SU-DHL-6 (cell line): Measurements from ENCODE around the gene EPHB6.

Experiments
- H2AFZ ChIP-seq: fragments of 200-600 bp; sonication (generic); 2 replicates; pipeline ENCODE4 v1.6.1; 2014; ENCODE audit warnings: low read depth, mild to moderate bottlenecking, moderate library complexity, mixed read lengths, antibody characterized with exemption, low read length; ENCODE audit not compliant: severe bottlenecking
- H3F3A ChIP-seq: fragments of 200-600 bp; shearing (Covaris generic); 2 replicates; pipeline ENCODE4 v1.6.0; 2016; ENCODE audit warnings: antibody characterized with exemption, mild to moderate bottlenecking; ENCODE audit not compliant: insufficient read depth
- H3K27ac ChIP-seq: fragments of 200-600 bp; sonication (generic); 2 replicates; pipeline ENCODE4 v1.5.1; 2016; ENCODE audit warnings: low read depth, mild to moderate bottlenecking, low read length, moderate library complexity, mixed read lengths
- H3K27me3 ChIP-seq: fragments of 200-600 bp; sonication (generic), shearing (Covaris generic); 2 replicates; pipeline ENCODE4 v1.6.0; 2014; ENCODE audit warnings: mild to moderate bottlenecking, low read length
- H3K36me3 ChIP-seq: fragments of 200-600 bp; sonication (generic); 2 replicates; pipeline ENCODE4 v1.6.1; 2014; ENCODE audit warnings: mild to moderate bottlenecking, low read length, mixed read lengths
- H3K4me2 ChIP-seq: fragments of 300-600, 200-600 bp; shearing (Covaris generic), sonication (generic); 2 replicates; pipeline ENCODE4 v1.6.0; 2014; ENCODE audit warnings: low read length, low read depth, mild to moderate bottlenecking; ENCODE audit not compliant: poor library complexity, severe bottlenecking
- H3K4me3 ChIP-seq: fragments of 200-600 bp; sonication (generic); 2 replicates; pipeline ENCODE4 v1.5.1; 2014; ENCODE audit warnings: antibody characterized with exemption, low read length, mild to moderate bottlenecking, mixed read lengths; ENCODE audit not compliant: insufficient read depth, poor library complexity, severe bottlenecking
- H3K79me2 ChIP-seq: fragments of 200-600 bp; sonication (generic); 2 replicates; pipeline ENCODE4 v1.6.1; 2014; ENCODE audit warnings: mild to moderate bottlenecking, low read length, moderate library complexity; ENCODE audit not compliant: insufficient read depth
- H3K9ac ChIP-seq: fragments of 200-600 bp; sonication (generic); 2 replicates; pipeline ENCODE4 v1.7.0; 2014; ENCODE audit warnings: mild to moderate bottlenecking, low read length
- H3K9me2 ChIP-seq: fragments of 200-600 bp; sonication (generic); replicated peaks from 2 replicates; pipeline ENCODE4 v1.6.1; 2014; ENCODE audit warnings: low read length; ENCODE audit not compliant: insufficient read depth
- H3K9me3 ChIP-seq: fragments of 200-600 bp; sonication (generic); 2 replicates; pipeline ENCODE4 v1.6.1; 2014; ENCODE audit warnings: low read length, mixed read lengths; ENCODE audit not compliant: insufficient read depth
- H4K20me1 ChIP-seq: fragments of 200-600 bp; sonication (generic); 2 replicates; pipeline ENCODE4 v1.6.1; 2014; ENCODE audit warnings: low read depth, mild to moderate bottlenecking, antibody characterized with exemption, low read length, moderate library complexity, mixed read lengths
- CTCF ChIP-seq: fragments of 200-600 bp; sonication (generic); IDR thresholded peaks from one replicate; pipeline ENCODE4 v1.5.1; 2017; ENCODE audit warnings: antibody characterized with exemption, mild to moderate bottlenecking, low read length, moderate library complexity; ENCODE audit not compliant: insufficient read depth, poor library complexity, severe bottlenecking
- EZH2phosphoT487 ChIP-seq: fragments of 200-600 bp; sonication (generic), shearing (Covaris generic); conservative IDR thresholded peaks from 2 replicates; pipeline ENCODE4 v1.6.1; 2018; ENCODE audit warnings: mild to moderate bottlenecking, antibody characterized with exemption, low read length, moderate library complexity, mixed read lengths

Gene EPHB6

GRCh38 chr7:142806957-142807356, 47.9 kb upstream of the EPHB6 start:
- H3K79me2 ChIP-seq = no peaks in the 10 kb centered on the region
- peak overlapping the region; percentile 43 for H2AFZ ChIP-seq
- H3K27ac ChIP-seq = peak overlapping the region; percentile 94
- H3K27me3 ChIP-seq = no peaks in the 10 kb centered on the region
- no peaks in the 10 kb centered on the region for H4K20me1 ChIP-seq
- no peak overlapping the region for H3K4me3 ChIP-seq
- H3K9me3 ChIP-seq = no peaks in the 10 kb centered on the region
- peak overlapping the region; percentile 62 for H3K4me2 ChIP-seq
- peak overlapping the region; percentile 52; the same call in 1 of the 2 replicates for H3K9ac ChIP-seq
- H3F3A ChIP-seq = peaks cover 27% of the 10 kb centered on the region
- H3K36me3 ChIP-seq = no peaks in the 10 kb centered on the region
- TF ChIP-seq CTCF (no peak), EZH2phosphoT487 (no peak)
- H3K9me2 ChIP-seq = no peaks in the 10 kb centered on the region

- peak overlapping the region; percentile 43 for H2AFZ ChIP-seq
- H3K9me3 ChIP-seq = no peaks in the 10 kb centered on the region
- peak overlapping the region; percentile 52 for H3K9ac ChIP-seq
- H3K36me3 ChIP-seq = no peaks in the 10 kb centered on the region
- H3K4me3 ChIP-seq = peak overlapping the region; percentile 1
- no peaks in the 10 kb centered on the region for H4K20me1 ChIP-seq
- peak overlapping the region; percentile 62 for H3K4me2 ChIP-seq
- H3K9me2 ChIP-seq = no peaks in the 10 kb centered on the region
- no peaks in the 10 kb centered on the region for H3K79me2 ChIP-seq
- no peaks in the 10 kb centered on the region for H3K27me3 ChIP-seq
- H3K27ac ChIP-seq = peak overlapping the region; percentile 94
- peaks cover 27% of the 10 kb centered on the region for H3F3A ChIP-seq
- no peak for TF ChIP-seq CTCF
- no peak for TF ChIP-seq EZH2phosphoT487
These were observed 46.9 kb upstream of the EPHB6 start for GRCh38 chr7:142807855-142808460.

GRCh38 chr7:142808461-142808801, 46.4 kb upstream of the EPHB6 start:
- no peaks in the 10 kb centered on the region for H3K36me3 ChIP-seq
- peaks cover 27% of the 10 kb centered on the region for H3F3A ChIP-seq
- no peaks in the 10 kb centered on the region for H3K9me3 ChIP-seq
- H3K79me2 ChIP-seq = no peaks in the 10 kb centered on the region
- H3K9me2 ChIP-seq = no peaks in the 10 kb centered on the region
- peak overlapping the region; percentile 94 for H3K27ac ChIP-seq
- H3K4me3 ChIP-seq = peak overlapping the region; percentile 1
- H3K9ac ChIP-seq = peak overlapping the region; percentile 52
- peak overlapping the region; percentile 62 for H3K4me2 ChIP-seq
- no peak overlapping the region for H2AFZ ChIP-seq
- no peaks in the 10 kb centered on the region for H4K20me1 ChIP-seq
- H3K27me3 ChIP-seq = no peaks in the 10 kb centered on the region
- TF ChIP-seq CTCF = no peak
